NB4 (cell line): Measurements from ENCODE around the gene CLASP1.

Source experiments
- MAX ChIP-seq: IDR thresholded peaks from 2 replicates; pipeline ENCODE4 v1.6.1; 2011; ENCODE audit warnings: low read depth, low read length
- MYC ChIP-seq: IDR thresholded peaks from 2 replicates; pipeline ENCODE4 v1.6.1; 2011; ENCODE audit warnings: low read depth, low read length
- POLR2A ChIP-seq: IDR thresholded peaks from 2 replicates; pipeline ENCODE4 v1.6.1; 2011; ENCODE audit warnings: mild to moderate bottlenecking; ENCODE audit not compliant: insufficient read length; ENCODE audit errors: extremely low read depth
- TF ChIP-seq, protein P1 (sequence below): IDR thresholded peaks from one replicate; pipeline ENCODE4 v1.5.1; 2012; ENCODE audit warnings: low read depth, low read length

DNA sequence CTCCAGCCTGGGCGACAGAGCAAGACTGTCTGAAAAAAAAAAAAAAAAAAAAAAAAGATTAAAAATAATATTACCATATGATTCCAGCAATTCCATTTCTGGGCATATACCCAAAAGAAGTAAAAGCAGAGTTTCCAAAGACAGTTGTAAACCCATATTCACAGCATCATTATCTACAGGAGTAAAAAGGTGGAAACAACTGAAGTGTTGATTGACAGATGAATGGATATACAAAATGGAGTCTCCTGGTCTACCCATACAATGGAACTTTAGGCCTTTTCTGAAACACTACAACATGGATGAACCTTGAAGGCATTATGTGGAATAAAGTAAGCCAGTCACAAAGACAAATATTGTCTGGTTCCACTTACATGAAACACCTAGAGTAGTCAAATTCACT, 112.9 kb downstream of the CLASP1 start:
- TF ChIP-seq, protein P1, sequence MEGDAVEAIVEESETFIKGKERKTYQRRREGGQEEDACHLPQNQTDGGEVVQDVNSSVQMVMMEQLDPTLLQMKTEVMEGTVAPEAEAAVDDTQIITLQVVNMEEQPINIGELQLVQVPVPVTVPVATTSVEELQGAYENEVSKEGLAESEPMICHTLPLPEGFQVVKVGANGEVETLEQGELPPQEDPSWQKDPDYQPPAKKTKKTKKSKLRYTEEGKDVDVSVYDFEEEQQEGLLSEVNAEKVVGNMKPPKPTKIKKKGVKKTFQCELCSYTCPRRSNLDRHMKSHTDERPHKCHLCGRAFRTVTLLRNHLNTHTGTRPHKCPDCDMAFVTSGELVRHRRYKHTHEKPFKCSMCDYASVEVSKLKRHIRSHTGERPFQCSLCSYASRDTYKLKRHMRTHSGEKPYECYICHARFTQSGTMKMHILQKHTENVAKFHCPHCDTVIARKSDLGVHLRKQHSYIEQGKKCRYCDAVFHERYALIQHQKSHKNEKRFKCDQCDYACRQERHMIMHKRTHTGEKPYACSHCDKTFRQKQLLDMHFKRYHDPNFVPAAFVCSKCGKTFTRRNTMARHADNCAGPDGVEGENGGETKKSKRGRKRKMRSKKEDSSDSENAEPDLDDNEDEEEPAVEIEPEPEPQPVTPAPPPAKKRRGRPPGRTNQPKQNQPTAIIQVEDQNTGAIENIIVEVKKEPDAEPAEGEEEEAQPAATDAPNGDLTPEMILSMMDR = no peak
- TF ChIP-seq POLR2A (no peak), MAX (no peak), MYC (no peak)
